Gastrocnemius medialis (tissue), 4 donors: ENCODE data around the gene ATP8B4.

Experiments used
- CTCF ChIP-seq, 5 experiments: fragments of 450-650 bp in 3 of 5; fragments of 200-600 bp in 2 of 5; sonication (generic) in 2 of 5; IDR thresholded peaks in 4 of 5; conservative IDR thresholded peaks in 1 of 5; 1 replicate in 4 of 5; 2 replicates in 1 of 5; pipeline ENCODE4 v1.5.1; 2016 to 2019; ENCODE audit warnings: antibody characterized with exemption in 5 of 5, mild to moderate bottlenecking in 3 of 5, moderate library complexity in 3 of 5
- POLR2A ChIP-seq, 2 donors: fragments of 450-650 bp; IDR thresholded peaks; one replicate each; pipeline ENCODE4 v1.6.1; 2017; ENCODE audit warnings: antibody characterized with exemption in 2 of 2, mild to moderate bottlenecking in 2 of 2, moderate library complexity in 2 of 2

- TF ChIP-seq CTCF (IDR thresholded peaks at IDR 0.05 in 4 of 5, conservative IDR thresholded peaks at IDR 0.05 in 1 of 5) (no peak), POLR2A (IDR thresholded peaks at IDR 0.05) (no peak)
Measured at GRCh38 chr15:50141856-50142255, 22.8 kb upstream of the ATP8B4 start.
